Stimulated activated CD4-positive, alpha-beta T cell treated with anti-CD3 and anti-CD28 coated beads, Interleukin-12 subunit alpha, Interleukin-12 subunit beta, amount 100 ng/mL, for 48 hours (primary cell): Measurements from ENCODE around the gene VMAC.
"Not testable (repeated sequence)": the region's sequence is repeated elsewhere in the genome, so short reads cannot be mapped to it uniquely, and the experiment has no call there.

Experiments
- DNase-seq, 3 donors: peaks; one replicate each; pipeline ENCODE4 v3.0.0-alpha.2; 2020; ENCODE audit warnings: low read depth in 2 of 3, low spot score in 1 of 3

The VMAC gene

GRCh38 chr19:5883157-5883873 lies 21.4 kb upstream of the VMAC start:
- DNase-seq: not testable (repeated sequence)

GRCh38 chr19:5884065-5884811 lies 20.4 kb upstream of the VMAC start:
- not testable (repeated sequence) for DNase-seq

GRCh38 chr19:5889288-5889971 lies 15.2 kb upstream of the VMAC start:
- DNase-seq: no peak

- DNase-seq: no peak
Observed at GRCh38 chr19:5890099-5890498, 14.6 kb upstream of the VMAC start.

GRCh38 chr19:5891572-5891937 lies 13.1 kb upstream of the VMAC start:
- no peak for DNase-seq

- DNase-seq: no peak
Observed at GRCh38 chr19:5891938-5892771, 12.5 kb upstream of the VMAC start.

- no peak for DNase-seq
Observed at GRCh38 chr19:5892772-5893275, 11.8 kb upstream of the VMAC start.

GRCh38 chr19:5893296-5893903 lies 11.3 kb upstream of the VMAC start:
- no peak for DNase-seq

- DNase-seq: no peak
Observed at GRCh38 chr19:5893907-5894703, 10.6 kb upstream of the VMAC start.

- DNase-seq: no peak
Observed at GRCh38 chr19:5894704-5895349, 9.8 kb upstream of the VMAC start.

- DNase-seq: no peak
Observed at GRCh38 chr19:5895409-5895808, 9.3 kb upstream of the VMAC start.

- DNase-seq: no peak
Observed at GRCh38 chr19:5895890-5896289, 8.8 kb upstream of the VMAC start.

GRCh38 chr19:5896365-5897076 lies 8.2 kb upstream of the VMAC start:
- no peak for DNase-seq

GRCh38 chr19:5897189-5897969 lies 7.3 kb upstream of the VMAC start:
- no peak for DNase-seq

- DNase-seq: no peak
Observed at GRCh38 chr19:5899728-5900526, 4.7 kb upstream of the VMAC start.

GRCh38 chr19:5900976-5901375 lies 3.7 kb upstream of the VMAC start:
- DNase-seq: no peak

GRCh38 chr19:5903056-5903623 lies 1.5 kb upstream of the VMAC start:
- no peak for DNase-seq
